GM21526 (cell line): ENCODE results near the gene MICAL3.

Experiments used
- ATAC-seq: cut with Tn5 transposase; IDR thresholded peaks from one replicate; pipeline ENCODE4 v1.9.1; 2021; ENCODE audit warnings: moderate library complexity; ENCODE audit not compliant: unreplicated experiment, low FRiP score

The MICAL3 gene

GRCh38 chr22:17860220-17860965 lies 164.0 kb downstream of the MICAL3 start:
- ATAC-seq = no peak

- ATAC-seq = no peak
Observed at GRCh38 chr22:17858033-17858432, 166.3 kb downstream of the MICAL3 start.

- ATAC-seq = no peak
Observed at GRCh38 chr22:17855572-17856290, 168.6 kb downstream of the MICAL3 start.

- no peak for ATAC-seq
Observed at GRCh38 chr22:17853073-17853472, 171.3 kb downstream of the MICAL3 start.

GRCh38 chr22:17851759-17852158 lies 172.6 kb downstream of the MICAL3 start:
- ATAC-seq = no peak

GRCh38 chr22:17847360-17848078 lies 176.8 kb downstream of the MICAL3 start:
- ATAC-seq = no peak

GRCh38 chr22:17846326-17846992 lies 177.9 kb downstream of the MICAL3 start:
- ATAC-seq = no peak

- no peak for ATAC-seq
Observed at GRCh38 chr22:17845790-17846189, 178.6 kb downstream of the MICAL3 start.

- ATAC-seq = no peak
Observed at GRCh38 chr22:17845327-17845726, 179.0 kb downstream of the MICAL3 start.

GRCh38 chr22:17844150-17844549 lies 180.2 kb downstream of the MICAL3 start:
- no peak for ATAC-seq

GRCh38 chr22:17842386-17842785 lies 182.0 kb downstream of the MICAL3 start:
- ATAC-seq = no peak

GRCh38 chr22:17841836-17842235 lies 182.5 kb downstream of the MICAL3 start:
- no peak for ATAC-seq

GRCh38 chr22:17838180-17838865 lies 186.0 kb downstream of the MICAL3 start:
- no peak for ATAC-seq

- ATAC-seq = no peak
Observed at GRCh38 chr22:17836992-17837742, 187.2 kb downstream of the MICAL3 start.

GRCh38 chr22:17835256-17835655 lies 189.1 kb downstream of the MICAL3 start:
- ATAC-seq = no peak

- no peak for ATAC-seq
Observed at GRCh38 chr22:17833489-17833888, 190.9 kb downstream of the MICAL3 start.

GRCh38 chr22:17832665-17833064 lies 191.7 kb downstream of the MICAL3 start:
- no peak for ATAC-seq

GRCh38 chr22:17831501-17832251 lies 192.7 kb downstream of the MICAL3 start:
- no peak for ATAC-seq
